K562 (cell line): ENCODE measurements around the gene SUPT5H. TPM values are rescaled to one million over a fixed set of nuclear protein-coding genes. Genes with fewer than 3 reads are reported as not detected.
A peak's percentile ranks its signal among the peaks of the same experiment; 100 is the strongest.

Experiments used
- ASH1L ChIP-seq: fragments of 450-650 bp; IDR thresholded peaks from 2 replicates; pipeline ENCODE4 v1.6.1; 2018; ENCODE audit warnings: borderline replicate concordance, mild to moderate bottlenecking, low read depth; ENCODE audit not compliant: partially characterized antibody
- BHLHE40 ChIP-seq: IDR thresholded peaks from 2 replicates; pipeline ENCODE4 v1.6.1; 2011; ENCODE audit warnings: low read length, improper control_type of control experiment
- DPF2 ChIP-seq: fragments of 450-650 bp; IDR thresholded peaks from 2 replicates; pipeline ENCODE4 v1.6.1; 2016
- ETS2 ChIP-seq: IDR thresholded peaks from 2 replicates; pipeline ENCODE4 v1.6.1; 2016; ENCODE audit warnings: borderline replicate concordance, missing genetic modification characterization, mild to moderate bottlenecking, moderate library complexity, missing compliant biosample characterization; ENCODE audit not compliant: poor library complexity, severe bottlenecking
- FUS ChIP-seq: fragments of 200-400 bp; formaldehyde crosslinking; optimal IDR thresholded peaks from 2 replicates; pipeline ENCODE3; 2017; ENCODE audit warnings: low read depth, low read length
- GTF2B ChIP-seq: IDR thresholded peaks from 2 replicates; pipeline ENCODE4 v1.6.1; 2011; ENCODE audit not compliant: insufficient read length; ENCODE audit errors: extremely low read depth
- MAFK ChIP-seq: IDR thresholded peaks from 2 replicates; pipeline ENCODE4 v1.6.1; 2011; ENCODE audit warnings: low read length, improper control_type of control experiment
- MAX ChIP-seq: sonication (generic); formaldehyde crosslinking; IDR thresholded peaks from 2 replicates; pipeline ENCODE4 v1.9.0; 2022; ENCODE audit warnings: mild to moderate bottlenecking, missing genetic modification reagents
- MCM2 ChIP-seq: fragments of 450-650 bp; IDR thresholded peaks from 2 replicates; pipeline ENCODE4 v1.6.1; 2017; ENCODE audit warnings: low read depth, mild to moderate bottlenecking
- NELFE ChIP-seq: IDR thresholded peaks from 2 replicates; pipeline ENCODE4 v1.6.1; 2011; ENCODE audit warnings: mild to moderate bottlenecking; ENCODE audit not compliant: insufficient read depth, insufficient read length
- PBX2 ChIP-seq, 2 experiments: IDR thresholded peaks in 1 of 2; conservative IDR thresholded peaks in 1 of 2; 2 replicates each; pipeline ENCODE4 v1.6.1; 2016; ENCODE audit warnings: low read depth in 2 of 2, mild to moderate bottlenecking in 1 of 2, missing compliant biosample characterization in 1 of 2, missing genetic modification characterization in 1 of 2, moderate library complexity in 1 of 2
- PHB ChIP-seq: fragments of 250-450 bp; sonication (Bioruptor Pico); IDR thresholded peaks from 2 replicates; pipeline ENCODE4 v1.5.0; 2021
- POLR2H ChIP-seq: IDR thresholded peaks from 2 replicates; pipeline ENCODE4 v1.6.1; 2016; ENCODE audit warnings: missing genetic modification characterization, low read depth, mild to moderate bottlenecking, control low read depth, missing compliant biosample characterization, moderate library complexity
- PURB ChIP-seq: sonication (generic); formaldehyde crosslinking; IDR thresholded peaks from 2 replicates; pipeline ENCODE4 v1.9.0; 2021; ENCODE audit warnings: low read depth, mild to moderate bottlenecking, missing genetic modification reagents
- RBM22 ChIP-seq: fragments of 200-400 bp; formaldehyde crosslinking; IDR thresholded peaks from 2 replicates; pipeline ENCODE4 v1.6.1; 2018; ENCODE audit warnings: low read length, low read depth; ENCODE audit not compliant: poor library complexity, severe bottlenecking
- RCOR1 ChIP-seq, 2 experiments: IDR thresholded peaks; 2 replicates each; pipeline ENCODE4 v1.6.1; 2012; ENCODE audit warnings: low read depth in 2 of 2, low read length in 2 of 2, borderline replicate concordance in 1 of 2, improper control_type of control experiment in 1 of 2
- TAL1 ChIP-seq: fragments of 450-650 bp; IDR thresholded peaks from 2 replicates; pipeline ENCODE4 v1.6.1; 2016; ENCODE audit warnings: mild to moderate bottlenecking
- TRIM28 ChIP-seq: fragments of 450-650 bp; IDR thresholded peaks from 2 replicates; pipeline ENCODE4 v1.6.1; 2017
- VEZF1 ChIP-seq: fragments of 200-800 bp; sonication (Bioruptor generic); IDR thresholded peaks from 2 replicates; pipeline ENCODE4 v1.6.1; 2017; ENCODE audit warnings: missing genetic modification characterization, missing compliant biosample characterization
- ZNF134 ChIP-seq: fragments of 250-450 bp; sonication (Bioruptor Pico); conservative IDR thresholded peaks from 2 replicates; pipeline ENCODE4 v1.4.0; 2020
- ZNF143 ChIP-seq: sonication (generic); formaldehyde crosslinking; IDR thresholded peaks from 2 replicates; pipeline ENCODE4 v1.9.0; 2022; ENCODE audit warnings: mild to moderate bottlenecking, missing genetic modification reagents
- ZNF655 ChIP-seq: fragments of 250-450 bp; sonication (Bioruptor Pico); IDR thresholded peaks from 2 replicates; pipeline ENCODE4 v1.5.0; 2021
- polyA plus RNA-seq, 8 experiments: library from polyadenylated mRNA; depleted of rRNA in 4 of 8; stranded (reverse) in 5 of 8; unstranded in 3 of 8; fragments of >200 nt; fragmentation: Nextera tagmentation in 2 of 8; fragmentation: Illumina TruSeq in 1 of 8; extraction: Ambion mirVana in 2 of 8; extraction: Trizol in 1 of 8; gene quantifications; 2 replicates each; pipeline versions ENCODE4 v1.2.1 to v1.2.3, GENCODE V29; 2011 to 2014; ENCODE audit warnings: inconsistent platforms in 1 of 8, missing spikeins in 1 of 8
- total RNA-seq, 7 experiments: library from RNA; depleted of rRNA in 6 of 7; stranded (reverse); fragments of >200 nt in 6 of 7; fragmentation: Illumina TruSeq in 2 of 7; extraction: Trizol in 2 of 7; gene quantifications; 2 replicates each; pipeline versions ENCODE4 v1.2.1 to v1.2.3, GENCODE V29; 2011 to 2021; ENCODE audit warnings: low replicate concordance in 1 of 7

Gene SUPT5H
- total and polyA plus RNA-seq, 9 of the 15 experiments (the other 6 are each of a cell fraction or from before 2014, with no cell fraction given): 13.3 to 85.9 (median 35.9) TPM

- TF ChIP-seq VEZF1 (CRISPR knock-in tag): peak; percentile 73
- no peak for TF ChIP-seq RBM22
- no peak for TF ChIP-seq ZNF134 (CRISPR knock-in tag)
- no peak for TF ChIP-seq ZNF655 (CRISPR knock-in tag)
- TF ChIP-seq MAFK: no peak
- TF ChIP-seq PHB (CRISPR knock-in tag): no peak
- TF ChIP-seq GTF2B: no peak
- TF ChIP-seq RCOR1 (IDR thresholded peaks at IDR 0.05; ENCODE audit: borderline replicate concordance in 1 of 2, low read depth in 2 of 2, low read length in 2 of 2): peak; percentile 54 to 88; a peak in 3 of 4 replicates
- no peak for TF ChIP-seq ETS2 (tag)
- TF ChIP-seq DPF2: peak; percentile 72
- no peak for TF ChIP-seq NELFE
- TF ChIP-seq ASH1L: no peak
- TF ChIP-seq TRIM28: no peak
- no peak for TF ChIP-seq TAL1
- TF ChIP-seq MCM2: no peak
- TF ChIP-seq PBX2 (CRISPR knock-in tag; IDR thresholded peaks at IDR 0.05; ENCODE audit: low read depth): no peak
- no peak for TF ChIP-seq PBX2 (tag; conservative IDR thresholded peaks at IDR 0.05; ENCODE audit: low read depth)
- no peak for TF ChIP-seq FUS
- TF ChIP-seq POLR2H (tag): peak; percentile 78
- TF ChIP-seq MAX (CRISPR knock-in tag): peak; percentile 93
- no peak for TF ChIP-seq PURB (CRISPR knock-in tag)
- TF ChIP-seq ZNF143: peak; percentile 43; the same call in 1 of the 2 replicates
- peak; percentile 60 for TF ChIP-seq BHLHE40
Observed at GRCh38 chr19:39480337-39481228, 35.2 kb downstream of the SUPT5H start, which contains the start of gene TIMM50 (continued).
